Inflammatory macrophage treated with lipopolysaccharide for 1 hour (primary cell): Measurements from ENCODE around the gene CCDC146.
"Not testable (repeated sequence)": the region's sequence is repeated elsewhere in the genome, so short reads cannot be mapped to it uniquely, and the experiment has no call there.

Source experiments
- DNase-seq, 2 donors: peaks; one replicate each; pipeline ENCODE4 v3.0.0-alpha.2; 2020 to 2022

The CCDC146 gene

GRCh38 chr7:77247206-77247850 lies 124.9 kb downstream of the CCDC146 start:
- DNase-seq, result peak; percentile 70 to 98

GRCh38 chr7:77248154-77248553 lies 125.7 kb downstream of the CCDC146 start:
- DNase-seq, result no peak

GRCh38 chr7:77252506-77252905 lies 130.1 kb downstream of the CCDC146 start:
- peak in 1 of 2 donors; percentile 37 for DNase-seq

GRCh38 chr7:77253151-77253550 lies 130.7 kb downstream of the CCDC146 start:
- no peak for DNase-seq

GRCh38 chr7:77254429-77254828 lies 132.0 kb downstream of the CCDC146 start:
- no peak for DNase-seq

GRCh38 chr7:77254915-77255314 lies 132.5 kb downstream of the CCDC146 start:
- DNase-seq, result no peak

GRCh38 chr7:77258014-77258413 lies 135.6 kb downstream of the CCDC146 start:
- peak; percentile 41 to 69 for DNase-seq

- DNase-seq, result no peak
These were observed 136.2 kb downstream of the CCDC146 start for GRCh38 chr7:77258593-77258992.

- peak in 1 of 2 donors; percentile 45 for DNase-seq
These were observed 139.9 kb downstream of the CCDC146 start for GRCh38 chr7:77262316-77262715.

GRCh38 chr7:77265666-77266065 lies 143.3 kb downstream of the CCDC146 start:
- no peak for DNase-seq

- no peak for DNase-seq
These were observed 143.9 kb downstream of the CCDC146 start for GRCh38 chr7:77266291-77266794.

- DNase-seq, result peak; percentile 23 to 39
These were observed 147.1 kb downstream of the CCDC146 start for GRCh38 chr7:77269360-77270093.

GRCh38 chr7:77270094-77270480 lies 147.7 kb downstream of the CCDC146 start:
- DNase-seq, result no peak

GRCh38 chr7:77271766-77272165 lies 149.4 kb downstream of the CCDC146 start:
- DNase-seq, result no peak

- DNase-seq, result not testable (repeated sequence)
These were observed 153.2 kb downstream of the CCDC146 start for GRCh38 chr7:77275663-77276062.

- DNase-seq, result no peak
These were observed 153.7 kb downstream of the CCDC146 start for GRCh38 chr7:77276120-77276519.

GRCh38 chr7:77281780-77282478 lies 159.5 kb downstream of the CCDC146 start:
- DNase-seq, result no peak

- DNase-seq, result no peak
These were observed 160.5 kb downstream of the CCDC146 start for GRCh38 chr7:77282897-77283296.

- no peak for DNase-seq
These were observed 161.6 kb downstream of the CCDC146 start for GRCh38 chr7:77284005-77284404.

- DNase-seq, result no peak
These were observed 162.2 kb downstream of the CCDC146 start for GRCh38 chr7:77284616-77285015.

GRCh38 chr7:77288676-77289320 lies 166.4 kb downstream of the CCDC146 start:
- DNase-seq, result no peak

GRCh38 chr7:77289387-77289786 lies 167.0 kb downstream of the CCDC146 start:
- DNase-seq, result no peak

- no peak for DNase-seq
These were observed 168.0 kb downstream of the CCDC146 start for GRCh38 chr7:77290425-77290824.
